HG02642 (cell line): ENCODE data around the gene ZNF385C.

Experiments used
- ATAC-seq: cut with Tn5 transposase; IDR thresholded peaks from one replicate; pipeline ENCODE4 v1.9.1; 2021; ENCODE audit warnings: mild to moderate bottlenecking; ENCODE audit not compliant: unreplicated experiment, poor library complexity

Gene ZNF385C

DNA sequence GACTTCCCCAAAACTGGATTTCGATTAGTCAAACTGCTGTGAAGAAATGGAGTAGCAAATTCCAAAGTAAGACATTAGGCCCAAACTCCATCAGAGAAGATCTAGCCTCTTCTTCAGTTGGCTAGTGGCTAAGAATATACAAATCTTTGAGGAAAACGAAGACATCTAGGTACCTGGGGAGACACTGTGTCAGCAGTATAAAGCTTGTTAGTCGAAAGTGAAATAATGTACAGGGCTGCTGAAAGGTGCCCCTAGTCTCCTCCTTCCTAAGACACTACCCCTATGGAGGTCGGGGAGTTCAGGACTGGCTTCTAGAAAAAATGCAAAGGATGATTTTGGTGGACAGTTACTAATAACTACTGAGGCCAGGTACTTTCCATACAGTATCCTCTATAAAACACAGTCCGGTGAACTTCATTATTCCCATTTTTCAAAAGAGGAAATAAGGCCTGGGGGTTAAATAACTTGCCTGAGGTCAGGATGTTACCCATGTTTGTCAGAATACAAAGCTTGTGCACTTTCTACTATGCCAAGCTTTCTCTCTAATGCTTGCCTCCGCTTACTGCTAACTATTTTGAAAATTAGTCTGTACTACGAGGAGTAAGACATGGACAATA, 96.0 kb downstream of the ZNF385C start:
- no peak for ATAC-seq

DNA sequence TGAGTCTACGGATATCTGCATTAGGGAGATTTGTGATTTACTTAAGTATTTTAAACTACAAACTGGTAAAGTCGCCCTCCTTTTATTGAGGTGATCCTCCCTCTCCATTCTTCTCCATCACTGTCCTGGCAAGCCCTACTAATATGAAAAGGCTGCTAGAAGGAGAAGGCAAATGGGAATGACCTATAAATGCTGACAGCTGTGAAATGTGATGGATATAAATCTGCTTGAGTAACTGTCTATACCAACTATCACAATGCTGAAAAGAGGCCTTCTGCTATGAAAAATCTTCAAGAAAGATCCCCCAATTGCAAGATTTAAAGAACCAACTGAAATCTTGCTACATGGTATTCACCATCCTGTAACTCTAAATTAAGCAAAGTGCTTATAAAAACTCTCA, 96.5 kb downstream of the ZNF385C start:
- ATAC-seq = no peak

DNA sequence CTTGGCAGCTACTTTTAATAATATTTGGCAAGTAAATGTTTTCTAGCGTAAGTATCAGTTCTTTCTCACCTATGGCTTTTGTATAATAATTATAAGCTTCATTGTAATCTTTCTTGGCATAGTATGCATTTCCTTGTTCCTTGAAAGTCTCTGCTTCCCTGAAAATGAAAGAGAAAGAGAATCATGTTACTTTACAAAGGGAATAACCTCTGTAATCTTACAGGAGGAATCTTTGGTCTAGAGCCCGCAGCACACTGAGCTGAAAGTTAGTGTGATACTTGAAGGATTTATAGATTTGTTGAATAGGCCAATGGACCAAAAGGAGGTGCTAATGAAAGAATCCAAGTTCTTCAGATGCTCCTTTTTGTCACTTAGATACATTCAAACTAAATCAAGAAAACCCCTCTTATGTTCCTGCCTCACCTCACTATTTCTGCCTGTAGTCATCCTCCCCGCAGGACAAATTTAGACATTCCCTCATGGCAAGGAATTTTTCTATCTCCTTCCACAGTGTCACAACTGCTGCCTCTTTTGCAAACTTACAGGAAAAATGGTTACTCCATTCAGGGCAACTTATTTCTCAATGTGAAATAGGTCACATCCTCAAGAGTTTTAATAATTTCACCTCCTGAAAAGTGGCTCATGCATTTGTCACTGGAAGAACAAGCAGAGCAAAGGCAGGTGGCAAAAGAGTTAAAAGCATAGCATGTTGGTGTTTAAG, 97.7 kb downstream of the ZNF385C start:
- no peak for ATAC-seq

DNA sequence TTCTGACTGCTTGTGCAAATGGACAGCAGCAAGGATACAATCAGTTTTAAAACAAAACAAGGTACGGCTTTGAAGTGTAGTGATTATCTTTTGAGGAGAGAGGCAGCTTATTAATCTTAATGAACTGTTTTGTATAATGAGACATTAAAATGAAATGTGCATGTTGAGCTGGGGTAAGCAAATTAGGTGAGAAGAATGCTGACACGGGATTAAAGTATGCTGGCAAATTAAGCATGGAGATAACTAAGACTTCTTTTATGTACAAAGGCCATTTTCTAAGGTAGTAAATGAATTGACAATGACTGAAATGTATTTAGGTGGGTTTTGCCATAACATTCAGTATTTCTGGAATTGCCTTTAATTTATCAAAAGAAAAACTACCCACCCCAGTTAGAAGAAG, 99.8 kb downstream of the ZNF385C start:
- ATAC-seq = no peak

DNA sequence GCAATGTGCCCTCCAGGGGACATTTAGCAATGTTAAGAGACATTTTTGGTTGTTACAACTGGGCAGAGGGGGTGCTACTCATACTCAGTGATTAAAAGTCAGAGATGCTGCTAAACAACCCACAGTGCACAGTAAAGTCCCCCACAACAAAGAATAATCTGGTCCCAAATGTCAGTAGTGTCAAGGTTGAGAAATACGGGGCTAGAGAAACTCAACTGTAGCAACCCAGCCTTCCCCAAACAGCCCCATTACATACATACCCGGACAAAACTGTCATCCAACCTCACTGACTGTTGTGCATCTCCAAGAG, 101.5 kb downstream of the ZNF385C start:
- no peak for ATAC-seq

DNA sequence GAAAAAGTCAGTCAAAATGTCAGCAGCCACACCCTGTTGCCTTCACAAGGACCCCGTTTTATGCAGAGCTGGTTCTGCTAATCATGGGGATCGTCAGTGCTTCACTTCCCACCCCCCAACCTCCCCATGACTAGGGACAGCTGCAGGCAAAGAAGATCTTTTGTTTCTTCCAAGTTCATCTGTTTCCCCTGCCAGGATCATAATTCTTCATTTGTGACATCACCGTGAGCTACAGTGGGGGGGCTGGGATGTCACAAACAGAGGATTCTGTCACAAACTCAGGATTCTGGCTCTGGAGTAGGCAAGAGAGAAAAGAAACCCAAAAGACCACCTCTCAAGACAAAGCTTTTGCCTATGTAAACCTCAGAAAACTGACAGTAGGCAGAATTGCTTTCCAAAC, 105.7 kb downstream of the ZNF385C start:
- ATAC-seq = no peak

DNA sequence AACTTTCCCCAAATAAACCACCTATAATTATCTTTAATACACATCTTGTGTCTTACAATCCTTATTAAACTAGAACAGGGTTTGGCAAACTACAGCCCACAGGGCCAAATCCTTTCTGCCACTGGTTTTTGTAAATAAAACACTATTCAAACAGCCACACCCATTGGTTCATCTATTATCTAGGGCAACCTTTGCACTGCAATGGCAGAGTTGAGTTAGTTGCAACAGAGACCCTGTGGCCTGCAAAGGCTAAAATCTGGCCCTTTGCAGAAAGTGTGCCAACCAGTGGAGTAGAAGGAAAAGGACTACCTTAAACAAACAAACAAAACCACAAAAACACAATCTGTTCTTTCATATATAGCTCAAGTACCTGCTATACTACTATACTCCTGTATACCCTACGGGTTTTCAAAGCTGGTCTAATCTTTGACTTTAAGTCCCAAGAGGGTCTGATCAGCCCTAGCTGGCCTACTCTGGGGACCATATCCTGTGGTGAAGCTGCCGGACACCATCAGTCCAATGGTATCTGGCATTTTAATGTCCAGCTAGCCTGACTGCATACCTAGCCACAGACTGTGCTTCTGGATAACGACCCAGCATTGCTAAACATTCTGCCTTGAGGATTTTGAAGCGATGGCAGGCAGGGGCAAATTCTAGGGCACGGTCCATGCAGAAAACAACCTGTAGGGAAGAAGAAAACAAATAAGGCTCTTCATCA, 108.4 kb downstream of the ZNF385C start:
- no peak for ATAC-seq

DNA sequence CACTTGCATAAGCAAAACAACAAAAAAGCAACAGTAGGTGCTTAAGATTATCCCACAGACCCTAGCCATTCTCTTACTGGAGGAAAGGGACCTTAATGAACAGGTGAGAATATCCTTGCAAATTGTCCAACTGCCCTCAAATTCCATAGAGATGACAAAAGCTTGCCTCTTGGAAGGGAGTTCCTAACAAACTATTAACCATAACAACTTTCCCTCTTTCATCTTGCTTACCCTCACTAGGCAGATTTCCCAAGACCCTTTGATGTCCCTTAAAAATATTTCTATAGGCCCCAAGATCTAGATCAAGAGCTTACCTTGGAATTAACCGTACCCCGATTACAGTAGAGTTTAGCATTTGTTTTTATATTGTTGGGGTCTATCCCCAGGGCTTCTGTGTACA, 109.9 kb downstream of the ZNF385C start:
- no peak for ATAC-seq

DNA sequence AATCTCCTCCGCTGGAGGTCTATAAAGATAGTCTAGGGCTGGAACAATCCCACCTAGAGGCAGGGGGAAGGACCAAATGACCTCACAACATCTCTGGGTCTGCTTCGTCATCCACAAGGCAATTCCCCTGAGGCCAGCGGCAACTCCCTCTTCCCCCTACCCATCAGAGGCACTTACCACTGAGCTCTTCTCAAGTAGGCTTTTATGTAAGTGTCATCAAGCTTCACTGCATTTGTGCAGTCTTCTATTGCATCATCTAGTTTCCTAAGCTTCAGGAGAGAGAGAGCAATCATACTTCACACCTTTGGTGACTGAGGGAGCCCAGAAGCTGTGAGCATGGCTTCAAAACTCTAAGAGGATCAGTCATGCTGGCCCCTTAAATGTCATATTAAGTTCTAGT, 110.6 kb downstream of the ZNF385C start:
- no peak for ATAC-seq

DNA sequence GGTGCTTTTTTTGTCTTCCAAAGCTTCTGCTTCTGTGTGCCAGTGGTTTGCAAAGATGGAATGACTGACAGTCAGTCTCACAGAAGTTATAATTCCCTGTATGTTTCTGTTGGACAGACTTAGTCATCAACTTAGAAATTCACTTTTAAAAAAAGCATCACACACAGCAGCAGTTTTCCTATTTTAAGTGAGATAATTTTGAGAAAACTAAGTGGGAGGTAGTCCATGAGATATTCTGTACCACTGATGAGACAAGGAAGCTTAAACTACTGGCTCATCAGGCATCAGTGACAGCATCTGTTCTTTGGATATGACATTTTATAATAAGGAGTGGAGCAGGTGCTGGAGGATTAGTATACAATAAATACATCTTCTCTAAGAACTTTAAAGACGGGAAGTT, 111.6 kb downstream of the ZNF385C start:
- no peak for ATAC-seq

DNA sequence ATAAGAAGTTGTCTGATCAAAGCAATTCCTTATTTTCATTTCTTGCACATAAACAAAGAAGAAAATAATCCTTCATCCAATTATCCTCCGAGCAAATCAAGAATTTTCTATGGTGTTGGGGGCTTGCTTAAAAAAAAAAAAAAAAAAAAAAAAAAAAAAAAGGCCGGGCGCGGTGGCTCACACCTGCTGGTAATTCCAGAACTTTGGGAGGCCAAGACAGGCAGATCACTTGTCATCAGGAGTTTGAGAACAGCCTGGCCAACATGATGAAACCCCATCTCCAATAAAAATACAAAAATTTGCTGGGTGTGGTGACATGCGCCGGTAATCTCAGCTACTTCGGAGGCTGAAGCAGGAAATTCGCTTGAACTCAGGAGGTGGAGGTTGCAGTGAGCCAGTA, 112.4 kb downstream of the ZNF385C start:
- ATAC-seq = no peak

DNA sequence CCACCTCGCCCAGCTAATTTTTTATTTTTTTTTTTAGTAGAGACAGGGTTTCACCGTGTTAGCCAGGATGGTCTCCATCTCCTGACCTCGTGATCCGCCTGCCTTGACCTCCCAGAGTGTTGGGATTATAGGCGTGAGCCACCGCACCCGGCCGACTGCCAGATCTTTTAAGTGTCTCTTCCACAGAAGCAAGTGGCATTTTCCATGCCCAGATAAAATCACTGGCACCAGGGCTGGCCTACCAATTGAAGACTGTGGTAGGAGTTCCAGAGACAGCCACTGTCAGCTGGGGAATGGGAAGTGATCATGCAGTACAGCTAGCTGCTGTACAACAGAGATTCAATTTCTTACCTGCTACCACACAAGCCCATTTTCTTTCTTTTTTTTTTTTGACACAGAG, 113.8 kb downstream of the ZNF385C start:
- ATAC-seq = no peak

DNA sequence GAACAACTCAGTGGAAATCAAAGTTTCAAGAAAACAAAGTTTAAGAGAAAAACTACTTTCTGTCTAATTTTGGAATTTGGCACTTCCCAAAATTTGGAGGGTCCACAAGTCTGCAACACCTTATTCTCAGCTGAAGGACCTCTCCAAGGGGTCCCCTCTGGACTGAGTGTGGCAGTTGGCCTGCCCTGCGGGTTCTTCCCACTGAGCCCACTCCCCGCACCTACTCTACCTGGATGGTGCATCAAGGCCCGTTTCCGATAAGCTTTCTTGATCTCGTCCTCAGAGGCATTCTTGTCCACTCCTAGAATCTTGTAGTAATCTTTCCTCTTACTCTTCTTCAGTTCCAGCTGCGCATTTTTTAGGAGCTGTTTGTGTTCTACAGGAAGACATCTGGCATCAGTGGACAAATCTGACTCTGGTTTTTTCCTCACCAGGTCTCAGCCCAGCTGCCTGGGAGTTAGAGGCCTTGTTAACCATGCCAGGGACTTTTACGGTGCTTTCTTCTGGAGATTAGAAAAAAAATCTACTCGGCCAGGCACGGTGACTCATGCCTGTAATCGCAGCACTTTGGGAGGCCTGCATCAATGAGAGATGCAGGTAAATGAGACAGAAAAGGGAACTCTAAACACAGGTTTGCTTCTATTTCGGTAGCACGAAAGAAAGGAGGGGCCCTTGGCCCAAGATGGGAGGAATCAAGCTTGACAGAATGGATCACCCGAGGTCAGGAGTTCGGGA, 116.1 kb downstream of the ZNF385C start:
- ATAC-seq = no peak

DNA sequence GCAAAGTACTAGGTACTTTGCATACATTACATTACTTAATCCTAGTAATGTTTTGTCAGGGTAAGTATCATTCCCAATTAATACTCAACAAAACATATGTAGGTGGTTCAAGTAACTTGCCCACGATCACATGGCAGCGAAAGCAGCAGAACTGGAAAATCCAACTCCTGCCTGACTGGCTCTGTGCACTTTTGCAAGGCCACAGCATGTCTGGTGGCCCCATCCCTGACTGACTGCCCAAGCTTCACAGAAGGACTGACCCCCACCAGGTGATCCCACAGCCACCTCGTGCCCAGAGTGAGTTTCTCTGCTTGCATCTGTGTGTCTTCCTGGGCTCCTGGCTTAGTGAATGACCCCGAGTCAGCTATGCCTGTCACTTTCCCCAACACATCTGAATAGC, 120.3 kb downstream of the ZNF385C start:
- no peak for ATAC-seq

DNA sequence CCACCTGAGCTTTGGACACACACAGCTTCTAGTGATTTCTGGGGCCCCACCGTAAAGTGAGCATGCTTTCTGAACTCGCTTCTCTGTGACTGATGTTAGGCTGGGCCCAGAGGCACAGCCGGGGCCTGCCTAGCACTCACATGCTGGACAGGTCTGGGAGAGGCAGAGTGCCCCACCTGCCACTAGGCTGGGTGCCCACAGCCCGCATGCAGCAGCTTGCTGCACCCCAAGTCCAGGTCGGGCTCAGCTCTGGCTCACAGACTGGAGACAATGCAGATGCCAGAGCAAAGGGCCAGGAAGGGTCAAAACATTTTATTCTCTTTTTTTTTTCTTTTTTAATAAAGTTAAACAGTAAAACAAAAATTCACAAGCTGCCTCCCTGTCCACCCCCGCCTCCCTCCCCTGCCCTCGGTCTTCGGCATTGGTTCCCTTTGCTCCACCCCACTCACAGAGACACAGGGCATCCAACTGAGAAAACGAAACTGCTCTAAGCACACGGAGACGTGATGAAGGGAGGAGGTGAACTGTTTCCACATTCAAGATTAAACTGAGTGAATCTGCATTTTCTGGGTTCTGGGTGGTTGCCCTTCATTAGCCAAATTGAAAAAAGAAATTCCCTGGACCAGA, 122.0 kb downstream of the ZNF385C start:
- ATAC-seq = no peak
